A549 (cell line): ENCODE results near the gene SORCS1. TPM values are rescaled to one million over a fixed set of nuclear protein-coding genes. Genes with fewer than 3 reads are reported as not detected.

Source experiments
- ATAC-seq, 2 experiments: fragments of 200-7000 bp in 1 of 2; fragments of >200 bp in 1 of 2; cut with Nextera tagmentation in 1 of 2; cut with Tn5 transposase in 1 of 2; 3 replicates each; pipeline versions ENCODE4 v1.8.0 to v1.9.1; 2018 to 2020; ENCODE audit warnings: mild to moderate bottlenecking in 1 of 2, moderate library complexity in 1 of 2
- CTCF ChIA-PET: fragments of 300-600 bp; sonication (Branson Sonifier 250); formaldehyde crosslinking; extraction: SDS; loops from one replicate; lab custom pipeline; 2021; ENCODE audit warnings: antibody characterized with exemption, inconsistent platforms; lab: Yijun Ruan, JAX
- POLR2A ChIA-PET: fragments of 350-600 bp; formaldehyde crosslinking; extraction: SDS; loops from one replicate; lab custom pipeline; 2021; ENCODE audit warnings: antibody characterized with exemption, inconsistent platforms; lab: Yijun Ruan, JAX
- DNase-seq, 2 experiments: peaks; one replicate each; pipeline versions ENCODE4 v3.0.0 to v3.0.0-alpha.2; 2011 to 2016; ENCODE audit warnings: low read depth in 1 of 2, low spot score in 1 of 2
- FAIRE-seq: peaks from 2 replicates; lab custom pipeline; 2011; peaks lifted over from hg19 to GRCh38; lab: Jason Lieb, UNC
- H3K27ac ChIP-seq, 2 experiments: fragments of >200 bp; sonication (Bioruptor Twin); formaldehyde crosslinking; 3 replicates each; pipeline ENCODE4 v1.5.1; 2016 to 2017
- H3K4me1 ChIP-seq: fragments of >200 bp; sonication (Bioruptor Twin); formaldehyde crosslinking; 3 replicates; pipeline ENCODE4 v1.6.1; 2016
- H3K4me2 ChIP-seq: fragments of >200 bp; sonication (Bioruptor Twin); formaldehyde crosslinking; 3 replicates; pipeline ENCODE4 v1.6.1; 2016
- H3K4me3 ChIP-seq: fragments of >200 bp; sonication (Bioruptor Twin); formaldehyde crosslinking; 3 replicates; pipeline ENCODE4 v1.5.1; 2016
- H3K9me3 ChIP-seq: fragments of >200 bp; sonication (Bioruptor Twin); formaldehyde crosslinking; 3 replicates; pipeline ENCODE4 v1.6.1; 2016
- CBX2 ChIP-seq: fragments of 200-600 bp; sonication (generic); IDR thresholded peaks from 2 replicates; pipeline ENCODE4 v1.6.1; 2016; ENCODE audit warnings: low read depth, mild to moderate bottlenecking, borderline replicate concordance
- CBX8 ChIP-seq: fragments of 200-600 bp; sonication (generic); IDR thresholded peaks from 2 replicates; pipeline ENCODE4 v1.6.1; 2016
- CHD4 ChIP-seq: fragments of 200-600 bp; sonication (generic); IDR thresholded peaks from 2 replicates; pipeline ENCODE4 v1.6.1; 2016; ENCODE audit warnings: antibody characterized with exemption, mild to moderate bottlenecking, borderline replicate concordance
- EHMT2 ChIP-seq: fragments of 200-600 bp; sonication (generic); IDR thresholded peaks from 2 replicates; pipeline ENCODE4 v1.6.1; 2016; ENCODE audit warnings: antibody characterized with exemption, low read depth, mild to moderate bottlenecking, moderate library complexity
- EP300 ChIP-seq, 2 experiments: fragments of >200 bp; sonication (Bioruptor Twin); formaldehyde crosslinking; IDR thresholded peaks; 2 replicates in 1 of 2; 3 replicates in 1 of 2; pipeline ENCODE4 v1.6.1; 2016 to 2017
- ESRRA ChIP-seq: fragments of 150-350 bp; IDR thresholded peaks from 2 replicates; pipeline ENCODE4 v1.6.1; 2014; ENCODE audit warnings: mild to moderate bottlenecking, low read length, borderline replicate concordance
- FOSB ChIP-seq: fragments of 250-450 bp; sonication (Bioruptor Pico); IDR thresholded peaks from 2 replicates; pipeline ENCODE4 v1.5.0; 2020; ENCODE audit warnings: mild to moderate bottlenecking, moderate library complexity
- HEYL ChIP-seq: fragments of 250-450 bp; sonication (Bioruptor Pico); IDR thresholded peaks from 2 replicates; pipeline ENCODE4 v1.8.0; 2021; ENCODE audit warnings: mild to moderate bottlenecking, moderate library complexity
- HOXA7 ChIP-seq: fragments of 250-450 bp; sonication (Bioruptor Pico); IDR thresholded peaks from 2 replicates; pipeline ENCODE4 v1.5.0; 2020; ENCODE audit warnings: mild to moderate bottlenecking, moderate library complexity
- JUN ChIP-seq, 2 experiments: fragments of >200 bp; sonication (Bioruptor Twin); formaldehyde crosslinking; IDR thresholded peaks; 2 replicates in 1 of 2; 3 replicates in 1 of 2; pipeline ENCODE4 v1.6.1; 2016 to 2017
- JUNB ChIP-seq: fragments of >200 bp; sonication (Bioruptor Twin); formaldehyde crosslinking; IDR thresholded peaks from 2 replicates; pipeline ENCODE4 v1.6.1; 2016
- KDM5A ChIP-seq: fragments of 200-600 bp; sonication (generic); IDR thresholded peaks from 2 replicates; pipeline ENCODE4 v1.6.1; 2016; ENCODE audit warnings: antibody characterized with exemption, mild to moderate bottlenecking
- MAZ ChIP-seq: fragments of 150-350 bp; IDR thresholded peaks from 2 replicates; pipeline ENCODE4 v1.6.1; 2014; ENCODE audit warnings: antibody characterized with exemption, low read depth, low read length, borderline replicate concordance
- MYC ChIP-seq: IDR thresholded peaks from 2 replicates; pipeline ENCODE4 v1.6.1; 2012; ENCODE audit warnings: mild to moderate bottlenecking, inconsistent platforms, low read length, improper control_type of control experiment, borderline replicate concordance
- NFE2L2 ChIP-seq: fragments of 150-350 bp; conservative IDR thresholded peaks from 2 replicates; pipeline ENCODE4 v1.6.1; 2014; ENCODE audit warnings: low read length
- NR3C1 ChIP-seq: fragments of >200 bp; sonication (Bioruptor Twin); formaldehyde crosslinking; IDR thresholded peaks from 3 replicates; pipeline ENCODE4 v1.6.1; 2017
- PHF8 ChIP-seq: fragments of 200-600 bp; sonication (generic); IDR thresholded peaks from 2 replicates; pipeline ENCODE4 v1.6.1; 2016; ENCODE audit warnings: low read depth, mild to moderate bottlenecking, antibody characterized with exemption, moderate library complexity, borderline replicate concordance
- POLR2A ChIP-seq: IDR thresholded peaks from 2 replicates; pipeline ENCODE4 v1.6.1; 2012; ENCODE audit warnings: mild to moderate bottlenecking, low read length
- RARB ChIP-seq: fragments of 250-450 bp; sonication (Bioruptor Pico); IDR thresholded peaks from 2 replicates; pipeline ENCODE4 v1.8.0; 2021; ENCODE audit warnings: mild to moderate bottlenecking, moderate library complexity
- RCOR1 ChIP-seq: fragments of 150-350 bp; IDR thresholded peaks from 2 replicates; pipeline ENCODE4 v1.6.1; 2014; ENCODE audit warnings: antibody characterized with exemption, low read length, low read depth
- RFX5 ChIP-seq: fragments of 450-650 bp; IDR thresholded peaks from 2 replicates; pipeline ENCODE4 v1.7.1; 2014; ENCODE audit warnings: antibody characterized with exemption, mild to moderate bottlenecking, moderate library complexity
- TFCP2L1 ChIP-seq: fragments of 250-450 bp; sonication (Bioruptor Pico); IDR thresholded peaks from 2 replicates; pipeline ENCODE4 v1.5.0; 2021; ENCODE audit warnings: mild to moderate bottlenecking
- WGBS: methylation state at CpG from one replicate; pipeline ENCODE4 v1.1.6; 2017; ENCODE audit errors: missing lambda C conversion rate; 5-methylcytosine and 5-hydroxymethylcytosine counted together
- polyA plus RNA-seq, 4 experiments: library from polyadenylated mRNA; depleted of rRNA in 3 of 4; stranded (reverse); fragments of >200 nt; fragmentation: RNase III in 1 of 4; extraction: RNeasy Plus Mini Kit Qiagen cat#74134 plus additional on column Dnase treatment in 1 of 4; gene quantifications; 2 replicates in 3 of 4; 3 replicates in 1 of 4; pipeline ENCODE4 v1.2.3, GENCODE V29; 2011 to 2017
- TF ChIP-seq, protein P1 (sequence below): IDR thresholded peaks from 2 replicates; pipeline ENCODE4 v1.6.1; 2012; ENCODE audit warnings: low read depth, borderline replicate concordance
- TF ChIP-seq, protein P2 (sequence below): fragments of 450-650 bp; IDR thresholded peaks from 2 replicates; pipeline ENCODE4 v1.6.1; 2014; ENCODE audit warnings: antibody characterized with exemption
- TF ChIP-seq, protein P3 (sequence below): fragments of >200 bp; sonication (Bioruptor Twin); formaldehyde crosslinking; IDR thresholded peaks from 2 replicates; pipeline ENCODE4 v1.6.1; 2016
- TF ChIP-seq, protein P4 (sequence below): fragments of 150-350 bp; IDR thresholded peaks from 2 replicates; pipeline ENCODE4 v1.6.1; 2014; ENCODE audit warnings: low read depth, mild to moderate bottlenecking, low read length

Gene SORCS1
- polyA plus RNA-seq, 2 of the 4 experiments (the other 2 are of a cell fraction): not detected

DNA sequence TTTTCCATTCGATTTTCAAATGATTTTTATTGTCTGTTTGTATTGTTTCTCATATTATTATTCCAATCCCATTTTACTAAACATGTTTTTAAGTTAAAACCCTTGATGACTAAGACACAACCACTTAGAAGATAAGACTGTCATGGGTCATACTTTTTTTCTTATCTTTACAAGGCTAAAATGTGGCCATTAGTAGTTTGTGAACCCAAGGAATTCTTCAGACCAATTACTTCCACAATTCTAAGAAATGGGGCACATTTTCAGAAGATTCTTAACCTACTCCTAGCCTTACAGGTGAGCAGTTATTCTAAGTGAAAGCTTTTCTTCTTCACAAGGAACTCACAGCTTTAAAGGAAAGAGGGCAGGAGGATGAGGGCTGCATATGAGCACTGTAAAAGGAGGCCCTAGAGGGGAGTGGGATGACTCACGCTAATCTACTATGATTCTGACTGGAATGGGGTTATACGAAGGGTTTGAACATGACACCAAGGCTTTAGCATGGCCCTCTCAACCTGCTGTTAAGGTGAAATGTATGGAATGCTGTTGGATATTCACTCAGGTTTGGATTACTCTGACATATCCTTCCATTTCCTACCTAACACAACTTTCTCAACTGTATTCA lies 81.0 kb downstream of the SORCS1 start (continued):
- TF ChIP-seq EP300 (IDR thresholded peaks at IDR 0.05) (no peak), CBX2 (no peak), POLR2A (no peak), PHF8 (no peak), RARB (CRISPR knock-in tag) (no peak), NR3C1 (no peak)
- TF ChIP-seq, all 56 proteins: peak for 0

DNA sequence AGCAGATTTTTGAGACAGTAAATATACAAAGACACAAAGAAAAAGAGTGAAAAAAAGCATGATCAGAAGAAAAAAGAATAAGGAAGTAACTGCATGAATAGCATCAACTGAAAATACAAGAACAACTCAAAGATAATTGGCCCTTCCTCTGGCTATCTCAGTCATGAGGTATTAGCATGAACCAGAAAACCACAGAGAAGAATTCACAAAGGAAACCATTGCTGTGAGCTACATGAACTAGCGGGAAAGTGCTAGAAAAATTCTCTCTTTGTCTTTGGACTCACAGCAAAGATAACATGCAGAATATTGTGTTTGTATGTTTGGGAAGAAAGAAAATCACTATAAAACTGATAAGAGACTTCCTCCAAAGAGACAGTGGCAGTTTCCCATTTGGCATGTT lies 82.9 kb downstream of the SORCS1 start:
- DNase-seq (no peak), FAIRE-seq (no peak), ATAC-seq (no peak)
- no peak for TF ChIP-seq CHD4
- TF ChIP-seq CBX8: no peak
- TF ChIP-seq FOSB (CRISPR knock-in tag): no peak
- no peak for TF ChIP-seq RFX5
- TF ChIP-seq MAZ: no peak
- TF ChIP-seq JUNB: no peak
- no peak for TF ChIP-seq MYC
- no peak for TF ChIP-seq HEYL (CRISPR knock-in tag)
- TF ChIP-seq JUN (IDR thresholded peaks at IDR 0.05): no peak
- TF ChIP-seq, protein P1, sequence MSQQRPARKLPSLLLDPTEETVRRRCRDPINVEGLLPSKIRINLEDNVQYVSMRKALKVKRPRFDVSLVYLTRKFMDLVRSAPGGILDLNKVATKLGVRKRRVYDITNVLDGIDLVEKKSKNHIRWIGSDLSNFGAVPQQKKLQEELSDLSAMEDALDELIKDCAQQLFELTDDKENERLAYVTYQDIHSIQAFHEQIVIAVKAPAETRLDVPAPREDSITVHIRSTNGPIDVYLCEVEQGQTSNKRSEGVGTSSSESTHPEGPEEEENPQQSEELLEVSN: no peak
- TF ChIP-seq NFE2L2: no peak
- TF ChIP-seq, protein P2, sequence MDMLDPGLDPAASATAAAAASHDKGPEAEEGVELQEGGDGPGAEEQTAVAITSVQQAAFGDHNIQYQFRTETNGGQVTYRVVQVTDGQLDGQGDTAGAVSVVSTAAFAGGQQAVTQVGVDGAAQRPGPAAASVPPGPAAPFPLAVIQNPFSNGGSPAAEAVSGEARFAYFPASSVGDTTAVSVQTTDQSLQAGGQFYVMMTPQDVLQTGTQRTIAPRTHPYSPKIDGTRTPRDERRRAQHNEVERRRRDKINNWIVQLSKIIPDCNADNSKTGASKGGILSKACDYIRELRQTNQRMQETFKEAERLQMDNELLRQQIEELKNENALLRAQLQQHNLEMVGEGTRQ: no peak
- TF ChIP-seq EP300 (IDR thresholded peaks at IDR 0.05): no peak
- TF ChIP-seq, protein P3, sequence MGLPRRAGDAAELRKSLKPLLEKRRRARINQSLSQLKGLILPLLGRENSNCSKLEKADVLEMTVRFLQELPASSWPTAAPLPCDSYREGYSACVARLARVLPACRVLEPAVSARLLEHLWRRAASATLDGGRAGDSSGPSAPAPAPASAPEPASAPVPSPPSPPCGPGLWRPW: no peak
- no peak for TF ChIP-seq KDM5A
- no peak for TF ChIP-seq EHMT2
- TF ChIP-seq RARB (CRISPR knock-in tag): no peak
- TF ChIP-seq RCOR1: no peak
- TF ChIP-seq ESRRA: no peak
- TF ChIP-seq HOXA7 (CRISPR knock-in tag): no peak
- WGBS: 0% methylated on average over 1 of the region's 1 CpG
- Histone ChIP-seq H3K27ac (no peak overlapping the region), H3K4me1 (no peaks in the 10 kb centered on the region), H3K4me3 (no peak overlapping the region), H3K9me3 (no peaks in the 10 kb centered on the region), H3K4me2 (no peak overlapping the region)
- CTCF ChIA-PET: no interaction called here
- POLR2A ChIA-PET: no interaction called here

DNA sequence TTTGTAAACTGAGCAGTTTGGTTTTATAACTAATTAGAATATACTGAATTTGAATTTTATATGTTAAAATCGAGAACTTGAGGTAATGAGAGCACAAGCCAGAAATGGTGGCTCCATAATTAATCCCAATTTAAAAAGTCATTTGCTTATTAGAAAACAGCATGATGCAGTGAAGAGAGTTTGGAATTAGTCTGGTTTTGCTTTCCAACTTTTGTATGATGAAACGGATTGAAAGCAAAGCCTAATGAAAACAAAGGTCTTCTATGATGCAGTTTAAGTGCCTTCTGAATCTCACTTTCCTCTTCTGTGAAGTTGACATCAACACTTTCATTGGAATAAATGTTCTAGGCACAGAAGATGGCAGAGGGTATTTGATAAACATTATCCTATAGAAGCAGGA lies 89.4 kb downstream of the SORCS1 start:
- no peak overlapping the region for H3K27ac ChIP-seq
- no peak for TF ChIP-seq ESRRA
- TF ChIP-seq, protein P4, sequence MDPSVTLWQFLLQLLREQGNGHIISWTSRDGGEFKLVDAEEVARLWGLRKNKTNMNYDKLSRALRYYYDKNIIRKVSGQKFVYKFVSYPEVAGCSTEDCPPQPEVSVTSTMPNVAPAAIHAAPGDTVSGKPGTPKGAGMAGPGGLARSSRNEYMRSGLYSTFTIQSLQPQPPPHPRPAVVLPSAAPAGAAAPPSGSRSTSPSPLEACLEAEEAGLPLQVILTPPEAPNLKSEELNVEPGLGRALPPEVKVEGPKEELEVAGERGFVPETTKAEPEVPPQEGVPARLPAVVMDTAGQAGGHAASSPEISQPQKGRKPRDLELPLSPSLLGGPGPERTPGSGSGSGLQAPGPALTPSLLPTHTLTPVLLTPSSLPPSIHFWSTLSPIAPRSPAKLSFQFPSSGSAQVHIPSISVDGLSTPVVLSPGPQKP: no peak
- TF ChIP-seq CBX8: no peak
- no peak for TF ChIP-seq TFCP2L1 (CRISPR knock-in tag)
- TF ChIP-seq RFX5: no peak
- TF ChIP-seq, protein P2: no peak
- ChIA-PET POLR2A (no interaction called here), CTCF (no interaction called here)
- ATAC-seq: no peak
- no peak overlapping the region for H3K4me2 ChIP-seq
- H3K4me3 ChIP-seq: no peak overlapping the region
- no peak for FAIRE-seq
- no peaks in the 10 kb centered on the region for H3K9me3 ChIP-seq
- 1% methylated on average over 2 of the region's 2 CpGs for WGBS
- DNase-seq: no peak
- no peaks in the 10 kb centered on the region for H3K4me1 ChIP-seq
